BE2C (cell line): ENCODE results near the gene FREM1.

Experiments
- DNase-seq: peaks from one replicate; pipeline ENCODE4 v3.0.0-alpha.2; 2020
- H3K27me3 ChIP-seq: fragments of 250-450 bp; sonication (Bioruptor Pico); 2 replicates; pipeline ENCODE4 v1.5.1; 2020; ENCODE audit warnings: mild to moderate bottlenecking
- H3K36me3 ChIP-seq: fragments of 250-450 bp; sonication (Bioruptor Pico); 2 replicates; pipeline ENCODE4 v1.5.1; 2020; ENCODE audit warnings: mild to moderate bottlenecking
- H3K4me1 ChIP-seq: fragments of 250-450 bp; sonication (Bioruptor Pico); 2 replicates; pipeline ENCODE4 v1.5.1; 2020
- H3K4me3 ChIP-seq: 2 replicates; pipeline ENCODE4 v1.5.1; 2011; ENCODE audit warnings: low read depth, low read length
- H3K9me3 ChIP-seq: fragments of 250-450 bp; sonication (Bioruptor Pico); 2 replicates; pipeline ENCODE4 v1.5.1; 2020
- TF ChIP-seq, protein P1 (sequence below): IDR thresholded peaks from 2 replicates; pipeline ENCODE4 v1.5.1; 2012; ENCODE audit warnings: mild to moderate bottlenecking, low read depth, low read length

The FREM1 gene

DNA sequence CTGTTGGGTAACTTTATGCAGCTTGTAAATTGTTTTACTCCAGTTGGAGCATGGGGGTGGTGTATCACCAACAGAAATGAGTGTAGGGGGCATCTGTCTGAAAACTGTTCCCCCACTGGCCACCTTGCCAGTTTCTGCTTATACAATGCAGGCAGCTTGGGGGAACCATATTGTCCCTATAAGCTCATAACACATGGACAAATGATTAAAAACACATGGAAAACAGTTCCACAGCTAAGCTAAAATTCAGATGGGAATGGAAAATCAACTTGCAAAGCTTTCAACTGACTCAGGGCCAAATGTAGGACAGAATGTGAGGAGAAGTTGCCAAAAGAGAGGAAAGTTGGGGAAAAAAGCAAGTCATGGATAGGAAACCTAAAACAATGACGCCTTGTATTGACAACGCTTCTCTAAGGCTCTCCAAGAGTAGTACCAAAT is 179.7 kb downstream of the FREM1 start:
- H3K4me1 ChIP-seq: no peaks in the 10 kb centered on the region
- no peaks in the 10 kb centered on the region for H3K36me3 ChIP-seq
- H3K9me3 ChIP-seq: no peaks in the 10 kb centered on the region
- H3K4me3 ChIP-seq: no peak overlapping the region
- TF ChIP-seq, protein P1, sequence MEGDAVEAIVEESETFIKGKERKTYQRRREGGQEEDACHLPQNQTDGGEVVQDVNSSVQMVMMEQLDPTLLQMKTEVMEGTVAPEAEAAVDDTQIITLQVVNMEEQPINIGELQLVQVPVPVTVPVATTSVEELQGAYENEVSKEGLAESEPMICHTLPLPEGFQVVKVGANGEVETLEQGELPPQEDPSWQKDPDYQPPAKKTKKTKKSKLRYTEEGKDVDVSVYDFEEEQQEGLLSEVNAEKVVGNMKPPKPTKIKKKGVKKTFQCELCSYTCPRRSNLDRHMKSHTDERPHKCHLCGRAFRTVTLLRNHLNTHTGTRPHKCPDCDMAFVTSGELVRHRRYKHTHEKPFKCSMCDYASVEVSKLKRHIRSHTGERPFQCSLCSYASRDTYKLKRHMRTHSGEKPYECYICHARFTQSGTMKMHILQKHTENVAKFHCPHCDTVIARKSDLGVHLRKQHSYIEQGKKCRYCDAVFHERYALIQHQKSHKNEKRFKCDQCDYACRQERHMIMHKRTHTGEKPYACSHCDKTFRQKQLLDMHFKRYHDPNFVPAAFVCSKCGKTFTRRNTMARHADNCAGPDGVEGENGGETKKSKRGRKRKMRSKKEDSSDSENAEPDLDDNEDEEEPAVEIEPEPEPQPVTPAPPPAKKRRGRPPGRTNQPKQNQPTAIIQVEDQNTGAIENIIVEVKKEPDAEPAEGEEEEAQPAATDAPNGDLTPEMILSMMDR: no peak
- H3K27me3 ChIP-seq: no peaks in the 10 kb centered on the region
- no peak for DNase-seq

DNA sequence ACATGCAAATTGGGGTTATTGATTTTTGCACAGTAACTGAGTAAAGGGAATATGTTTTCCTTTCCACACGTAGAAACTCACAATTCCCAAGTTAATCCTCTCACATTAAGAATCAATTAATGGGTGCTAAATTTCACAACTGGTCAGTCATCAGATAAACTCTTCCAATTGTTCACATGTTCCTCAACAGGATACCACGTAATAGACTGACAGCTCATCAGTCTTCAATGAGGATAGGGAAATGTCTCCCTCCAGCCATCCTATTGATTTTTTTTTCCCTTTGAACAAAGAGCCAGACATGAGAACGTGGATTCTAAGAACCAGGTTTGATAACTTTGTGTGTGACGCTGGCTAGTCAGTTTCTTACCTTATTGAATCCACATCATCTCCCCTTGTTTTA is 186.9 kb downstream of the FREM1 start:
- no peak for DNase-seq
- no peaks in the 10 kb centered on the region for H3K9me3 ChIP-seq
- no peaks in the 10 kb centered on the region for H3K27me3 ChIP-seq
- H3K4me3 ChIP-seq: no peak overlapping the region
- H3K36me3 ChIP-seq: no peaks in the 10 kb centered on the region
- no peaks in the 10 kb centered on the region for H3K4me1 ChIP-seq
- TF ChIP-seq, protein P1: no peak

DNA sequence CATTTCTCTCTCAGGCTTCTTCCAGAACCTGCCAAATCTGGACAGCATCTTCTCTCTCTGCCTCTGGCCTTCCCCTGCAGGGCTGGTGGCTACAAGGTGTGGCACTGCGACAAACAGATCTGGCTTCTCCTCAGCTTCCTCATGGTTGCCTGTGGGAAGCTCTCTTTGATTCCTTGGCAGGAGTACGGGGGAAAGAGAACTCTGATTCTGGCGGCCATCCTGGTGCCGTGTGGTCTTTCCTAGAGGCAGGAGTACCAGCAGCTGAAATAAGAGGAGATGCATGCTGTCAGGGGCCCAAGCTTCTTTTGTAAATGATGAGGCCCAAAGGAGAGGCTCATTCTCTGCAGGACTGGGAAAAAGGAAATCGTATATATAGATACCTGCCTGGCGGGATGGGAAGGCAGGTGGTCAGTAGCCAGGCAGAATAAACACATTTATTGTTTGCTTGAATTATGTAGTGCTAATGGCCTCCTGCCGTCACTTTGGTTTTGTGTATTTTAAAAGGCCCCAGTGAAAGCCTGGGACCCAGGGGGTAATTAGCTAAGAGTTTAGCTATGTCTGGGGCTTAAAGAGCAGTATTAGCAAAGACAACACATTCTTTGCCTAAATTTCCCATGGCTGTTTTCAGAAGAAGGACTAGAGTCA is 187.7 kb downstream of the FREM1 start, which contains the start of gene CER1:
Gene CER1 (minus strand): TSS at position 343 of the 645 bp plus-strand sequence. CDS start 61 bp downstream, at position 282.
- TF ChIP-seq, protein P1: no peak
- H3K9me3 ChIP-seq: no peaks in the 10 kb centered on the region
- H3K27me3 ChIP-seq: no peaks in the 10 kb centered on the region
- no peak for DNase-seq
- H3K4me3 ChIP-seq: no peak within 1 kb of the TSS
- H3K4me1 ChIP-seq: no peaks in the 10 kb centered on the region
- H3K36me3 ChIP-seq: no peaks in the 10 kb centered on the region

DNA sequence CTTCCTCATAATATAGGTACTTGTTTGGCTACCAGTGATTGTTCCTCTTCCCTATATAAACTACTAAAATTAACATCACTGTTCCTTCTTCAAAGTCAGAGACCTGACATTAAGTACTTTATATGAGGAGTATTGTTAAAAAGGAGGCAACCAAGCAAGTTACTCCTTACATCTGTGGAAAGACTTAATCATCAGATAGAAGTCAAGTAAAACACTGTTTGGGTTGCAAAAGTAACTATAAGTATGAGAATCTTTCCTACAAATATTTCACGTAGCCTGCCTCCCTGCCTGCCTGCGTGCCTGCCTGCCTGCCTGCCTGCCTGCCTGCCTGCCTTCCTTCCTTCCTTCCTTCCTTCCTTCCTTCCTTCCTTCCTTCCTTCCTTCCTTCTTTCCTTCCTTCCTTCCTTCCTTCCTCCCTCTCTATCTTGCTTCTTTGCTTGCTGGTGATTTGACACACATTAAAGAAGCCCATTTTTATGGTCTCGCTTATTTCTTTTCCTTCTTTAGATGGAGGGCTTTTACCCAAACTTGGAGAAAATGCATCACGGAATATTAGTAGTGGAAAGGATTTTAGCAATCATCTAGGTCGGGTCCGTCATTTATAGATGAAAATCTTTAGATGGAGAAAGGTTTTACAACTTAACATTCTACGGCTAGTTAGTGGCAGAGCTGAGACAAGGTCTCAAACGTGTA is 190.9 kb downstream of the FREM1 start:
- Histone ChIP-seq H3K4me1 (no peaks in the 10 kb centered on the region), H3K36me3 (no peaks in the 10 kb centered on the region), H3K4me3 (no peak overlapping the region), H3K27me3 (no peaks in the 10 kb centered on the region), H3K9me3 (no peaks in the 10 kb centered on the region)
- TF ChIP-seq, protein P1: no peak
- DNase-seq: no peak

DNA sequence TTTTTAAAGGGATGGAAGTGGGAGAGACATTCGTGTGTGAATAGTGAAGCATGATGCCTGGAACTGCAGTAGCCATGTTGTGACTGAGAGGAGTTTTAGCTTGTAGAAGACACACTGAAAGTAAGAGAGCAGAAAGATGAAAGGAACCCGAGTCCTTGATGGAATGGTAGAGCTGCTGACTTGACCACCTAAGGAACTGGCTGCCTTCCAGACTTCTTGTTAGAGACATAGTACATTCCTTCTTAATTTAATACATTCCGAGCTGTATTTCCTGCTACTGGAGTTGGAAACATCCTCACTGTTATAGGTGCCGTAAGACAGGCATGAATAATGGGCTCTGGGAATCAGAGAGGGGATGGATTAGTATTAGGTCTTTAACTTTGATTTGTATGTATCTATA is 195.1 kb downstream of the FREM1 start:
- no peaks in the 10 kb centered on the region for H3K36me3 ChIP-seq
- no peaks in the 10 kb centered on the region for H3K9me3 ChIP-seq
- TF ChIP-seq, protein P1: no peak
- no peak for DNase-seq
- no peaks in the 10 kb centered on the region for H3K4me1 ChIP-seq
- H3K4me3 ChIP-seq: no peak overlapping the region
- no peaks in the 10 kb centered on the region for H3K27me3 ChIP-seq

DNA sequence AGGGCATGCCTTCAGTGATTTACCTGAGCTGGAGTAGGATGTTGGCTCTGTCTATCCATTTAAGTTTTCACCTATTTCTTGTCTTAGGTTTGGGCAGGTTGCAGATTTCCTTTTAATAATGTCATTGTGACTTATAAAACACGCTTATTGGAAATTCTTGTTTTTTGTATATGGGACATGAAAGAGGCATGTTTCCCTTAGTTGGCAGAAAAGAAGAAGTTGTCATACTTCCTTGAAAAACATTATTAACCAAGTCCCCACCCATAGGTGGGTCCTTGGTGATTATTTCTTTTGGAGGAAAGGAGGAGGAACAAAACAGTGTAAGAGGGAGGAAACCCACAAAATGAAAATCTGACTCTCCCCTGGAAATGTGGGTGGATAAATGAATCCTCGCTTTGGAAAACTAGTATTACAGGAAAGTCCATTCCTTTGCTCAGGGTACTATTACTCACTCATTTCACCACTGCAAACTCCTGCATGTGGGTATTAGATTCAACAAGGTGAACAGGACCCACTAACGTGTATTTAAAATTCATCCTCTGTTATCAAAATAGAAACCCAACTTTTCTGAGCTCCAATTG is 197.0 kb downstream of the FREM1 start:
- H3K4me1 ChIP-seq: no peaks in the 10 kb centered on the region
- H3K36me3 ChIP-seq: no peaks in the 10 kb centered on the region
- H3K4me3 ChIP-seq: no peak overlapping the region
- DNase-seq: no peak
- H3K27me3 ChIP-seq: no peaks in the 10 kb centered on the region
- H3K9me3 ChIP-seq: no peaks in the 10 kb centered on the region
- TF ChIP-seq, protein P1: no peak
